H9 (cell line): Measurements from ENCODE around the gene SLC36A3. TPM values are rescaled to one million over a fixed set of nuclear protein-coding genes. Genes with fewer than 3 reads are reported as not detected.
A peak's percentile ranks its signal among the peaks of the same experiment; 100 is the strongest.
"Not testable (repeated sequence)": the region's sequence is repeated elsewhere in the genome, so short reads cannot be mapped to it uniquely, and the experiment has no call there.

Experiments
- DNase-seq: peaks from one replicate; pipeline ENCODE4 v3.0.0-alpha.2; 2017
- H2AFZ ChIP-seq: one replicate; pipeline ENCODE4 v1.6.1; 2013; ENCODE audit warnings: mild to moderate bottlenecking, low read length, control low read depth, moderate library complexity
- H2AK5ac ChIP-seq: 2 replicates; pipeline ENCODE4 v1.6.1; 2013; ENCODE audit warnings: low read length, control low read depth, mixed read lengths; ENCODE audit not compliant: insufficient read length
- H2BK120ac ChIP-seq: one replicate; pipeline ENCODE4 v1.6.1; 2013; ENCODE audit warnings: low read depth, mild to moderate bottlenecking, low read length, control low read depth, inconsistent platforms; ENCODE audit not compliant: poor library complexity, severe bottlenecking
- H2BK12ac ChIP-seq: 2 replicates; pipeline ENCODE4 v1.6.1; 2013; ENCODE audit warnings: low read length, control low read depth, mixed read lengths, low read depth; ENCODE audit not compliant: insufficient read length
- H2BK15ac ChIP-seq: 2 replicates; pipeline ENCODE4 v1.6.1; 2013; ENCODE audit warnings: low read depth, low read length, control low read depth
- H2BK20ac ChIP-seq: one replicate; pipeline ENCODE4 v1.6.1; 2013; ENCODE audit warnings: low read depth, mild to moderate bottlenecking, low read length, control low read depth, inconsistent platforms; ENCODE audit not compliant: poor library complexity, severe bottlenecking
- H2BK5ac ChIP-seq: 2 replicates; pipeline ENCODE4 v1.6.1; 2013; ENCODE audit warnings: low read length, control low read depth, mixed read lengths; ENCODE audit not compliant: insufficient read length
- H3K14ac ChIP-seq: 2 replicates; pipeline ENCODE4 v1.6.1; 2013; ENCODE audit warnings: low read length, control low read depth; ENCODE audit not compliant: insufficient read depth
- H3K18ac ChIP-seq: 2 replicates; pipeline ENCODE4 v1.6.1; 2013; ENCODE audit warnings: low read depth, mild to moderate bottlenecking, mixed read lengths, low read length, control low read depth; ENCODE audit not compliant: insufficient read length
- H3K23ac ChIP-seq: 2 replicates; pipeline ENCODE4 v1.6.1; 2013; ENCODE audit warnings: low read length, control low read depth, mixed read lengths, low read depth; ENCODE audit not compliant: insufficient read length
- H3K23me2 ChIP-seq: 2 replicates; pipeline ENCODE4 v1.6.1; 2013; ENCODE audit warnings: low read depth, mild to moderate bottlenecking, mixed read lengths, low read length, control low read depth; ENCODE audit not compliant: insufficient read length, poor library complexity, severe bottlenecking
- H3K27ac ChIP-seq: 2 replicates; pipeline ENCODE4 v1.5.1; 2013; ENCODE audit warnings: low read length, control low read depth, mixed read lengths, low read depth; ENCODE audit not compliant: insufficient read length
- H3K27me3 ChIP-seq: 2 replicates; pipeline ENCODE4 v1.6.1; 2013; ENCODE audit warnings: low read length, control low read depth, inconsistent platforms; ENCODE audit not compliant: insufficient read depth
- H3K4ac ChIP-seq: 2 replicates; pipeline ENCODE4 v1.6.1; 2013; ENCODE audit warnings: low read depth, mild to moderate bottlenecking, control low read depth, inconsistent platforms, low read length, moderate library complexity
- H3K4me1 ChIP-seq: 2 replicates; pipeline ENCODE4 v1.6.1; 2013; ENCODE audit warnings: low read length, control low read depth, inconsistent platforms; ENCODE audit not compliant: insufficient read depth
- H3K4me2 ChIP-seq: 2 replicates; pipeline ENCODE4 v1.6.1; 2013; ENCODE audit warnings: low read length, control low read depth, mixed read lengths; ENCODE audit not compliant: insufficient read length, insufficient read depth
- H3K56ac ChIP-seq: 2 replicates; pipeline ENCODE4 v1.6.1; 2013; ENCODE audit warnings: low read depth, mild to moderate bottlenecking, mixed read lengths, low read length, control low read depth; ENCODE audit not compliant: insufficient read length
- H3K79me1 ChIP-seq: 2 replicates; pipeline ENCODE4 v1.6.1; 2013; ENCODE audit warnings: low read depth, mild to moderate bottlenecking, moderate library complexity, low read length, control low read depth, inconsistent platforms; ENCODE audit not compliant: insufficient read depth, poor library complexity, severe bottlenecking
- H3K79me2 ChIP-seq: 2 replicates; pipeline ENCODE4 v1.6.1; 2013; ENCODE audit warnings: low read length, control low read depth, inconsistent platforms; ENCODE audit not compliant: insufficient read depth
- H3K9ac ChIP-seq: 2 replicates; pipeline ENCODE4 v1.6.1; 2013; ENCODE audit warnings: low read length, control low read depth, mixed read lengths; ENCODE audit not compliant: insufficient read length; ENCODE audit errors: extremely low read depth
- H3K9me3 ChIP-seq: one replicate; pipeline ENCODE4 v1.6.1; 2013; ENCODE audit warnings: low read depth, low read length, inconsistent platforms; ENCODE audit not compliant: control insufficient read depth
- H3T11ph ChIP-seq: one replicate; pipeline ENCODE4 v1.6.1; 2013; ENCODE audit warnings: mild to moderate bottlenecking, low read length, control low read depth, inconsistent platforms
- H4K20me1 ChIP-seq: one replicate; pipeline ENCODE4 v1.6.1; 2013; ENCODE audit not compliant: control insufficient read depth, insufficient read length, insufficient read depth
- H4K5ac ChIP-seq: 2 replicates; pipeline ENCODE4 v1.6.1; 2013; ENCODE audit warnings: low read depth, mild to moderate bottlenecking, mixed read lengths, low read length, control low read depth; ENCODE audit not compliant: insufficient read length
- H4K8ac ChIP-seq: replicated peaks from 2 replicates; pipeline ENCODE4 v1.6.1; 2013; ENCODE audit warnings: low read length, control low read depth, mixed read lengths, low read depth; ENCODE audit not compliant: insufficient read length
- H4K91ac ChIP-seq: 2 replicates; pipeline ENCODE4 v1.6.1; 2013; ENCODE audit warnings: low read depth, mild to moderate bottlenecking, moderate library complexity, mixed read lengths, low read length, control low read depth; ENCODE audit not compliant: insufficient read length
- H3K27ac Mint-ChIP-seq, 3 experiments: 2 replicates in 2 of 3; 3 replicates in 1 of 3; pipeline ENCODE4 v1.8.0; 2020 to 2021; ENCODE audit warnings: mixed read lengths in 3 of 3, mild to moderate bottlenecking in 1 of 3, moderate library complexity in 1 of 3
- H3K27me3 Mint-ChIP-seq: 2 replicates; pipeline ENCODE4 v1.8.0; 2021; ENCODE audit warnings: low read depth, mild to moderate bottlenecking, moderate library complexity, mixed read lengths
- H3K36me3 Mint-ChIP-seq, 3 experiments: 2 replicates in 2 of 3; 3 replicates in 1 of 3; pipeline ENCODE4 v1.8.0; 2020 to 2021; ENCODE audit warnings: low read depth in 3 of 3, mixed read lengths in 3 of 3; ENCODE audit not compliant: insufficient read depth in 1 of 3
- H3K4me1 Mint-ChIP-seq, 2 experiments: 2 replicates each; pipeline ENCODE4 v1.8.0; 2020; ENCODE audit warnings: mixed read lengths in 2 of 2
- H3K4me3 Mint-ChIP-seq, 2 experiments: 2 replicates in 1 of 2; 3 replicates in 1 of 2; pipeline ENCODE4 v1.8.0; 2020 to 2021; ENCODE audit warnings: mild to moderate bottlenecking in 2 of 2, mixed read lengths in 2 of 2, moderate library complexity in 1 of 2
- H3K9me3 Mint-ChIP-seq, 2 experiments: 2 replicates in 1 of 2; 3 replicates in 1 of 2; pipeline ENCODE4 v1.8.0; 2020; ENCODE audit warnings: mild to moderate bottlenecking in 2 of 2, mixed read lengths in 2 of 2, moderate library complexity in 1 of 2
- CTCF ChIP-seq: fragments of 200-600 bp; sonication (generic); conservative IDR thresholded peaks from 3 replicates; pipeline ENCODE4 v1.8.0; 2021; ENCODE audit warnings: antibody characterized with exemption, mild to moderate bottlenecking
- WGBS: extraction: QIAGEN DNeasy Blood & Tissue Kit; methylation state at CpG from one replicate; pipeline ENCODE4 v1.1.7; 2013; ENCODE audit warnings: missing lambda C conversion rate, low lambda C conversion rate, mixed read lengths; ENCODE audit not compliant: insufficient read length; ENCODE audit errors: extremely low coverage; 5-methylcytosine and 5-hydroxymethylcytosine counted together
- total RNA-seq: library from RNA; stranded (reverse); gene quantifications from 2 replicates; pipeline ENCODE4 v1.2.1, GENCODE V29; 2021

SLC36A3 gene
- total RNA-seq, 1 experiment from 2014 or later: not detected

GRCh38 chr5:151310932-151311331 is 7.4 kb upstream of the SLC36A3 start:
- no peak overlapping the region for H2BK20ac ChIP-seq
- H3K79me2 ChIP-seq: no peaks in the 10 kb centered on the region
- H3K4me2 ChIP-seq: no peak overlapping the region
- Mint-ChIP-seq H3K27ac (no peak overlapping the region), H3K4me1 (peaks cover 12% of the 10 kb centered on the region in 2 experiments), H3K27me3 (no peaks in the 10 kb centered on the region; the same call in none of the 2 replicates), H3K36me3 (peaks cover 0 to 4% (median 0%) of the 10 kb centered on the region in 3 experiments; a peak in 1 of 7 replicates), H3K9me3 (peaks cover 5 to 12% of the 10 kb centered on the region in 2 experiments; a peak in 3 of 5 replicates), H3K4me3 (no peak overlapping the region)
- no peak overlapping the region for H3K4ac ChIP-seq
- no peak overlapping the region for H3T11ph ChIP-seq
- no peak for DNase-seq
- H4K91ac ChIP-seq: no peak overlapping the region
- no peak overlapping the region for H4K5ac ChIP-seq
- no peaks in the 10 kb centered on the region for H3K79me1 ChIP-seq
- no peaks in the 10 kb centered on the region for H3K9me3 ChIP-seq
- no peak overlapping the region for H3K9ac ChIP-seq
- TF ChIP-seq CTCF: no peak
- no peak overlapping the region for H2BK120ac ChIP-seq
- H3K14ac ChIP-seq: no peak overlapping the region
- H3K18ac ChIP-seq: no peak overlapping the region
- no peaks in the 10 kb centered on the region for H3K27me3 ChIP-seq
- no peak overlapping the region for H3K23ac ChIP-seq
- H3K4me1 ChIP-seq: no peaks in the 10 kb centered on the region
- H4K20me1 ChIP-seq: no peaks in the 10 kb centered on the region
- H2BK12ac ChIP-seq: no peak overlapping the region
- no peak overlapping the region for H3K27ac ChIP-seq
- H2BK5ac ChIP-seq: no peak overlapping the region
- no peaks in the 10 kb centered on the region for H3K23me2 ChIP-seq
- no peak overlapping the region for H2AK5ac ChIP-seq
- H4K8ac ChIP-seq: no peak overlapping the region
- no peak overlapping the region for H2AFZ ChIP-seq
- no peak overlapping the region for H3K56ac ChIP-seq
- no peak overlapping the region for H2BK15ac ChIP-seq

- Mint-ChIP-seq H3K4me1 (peaks cover 10 to 11% of the 10 kb centered on the region in 2 experiments), H3K9me3 (peaks cover 5 to 12% of the 10 kb centered on the region in 2 experiments; a peak in 3 of 5 replicates), H3K27ac (peak overlapping the region in 1 of 3 experiments; percentile 57; a peak in 2 of 7 replicates)
- H3K4me3 Mint-ChIP-seq, H2BK20ac ChIP-seq, H4K91ac ChIP-seq, H4K5ac ChIP-seq, H3K9ac ChIP-seq, H3K27me3 Mint-ChIP-seq, H3K4me2 ChIP-seq, H3K56ac ChIP-seq, H2BK120ac ChIP-seq, H3K9me3 ChIP-seq, H3K14ac ChIP-seq, H3K27me3 ChIP-seq, H3K4me1 ChIP-seq, H2BK5ac ChIP-seq, H2BK12ac ChIP-seq, H3K4ac ChIP-seq, H2AFZ ChIP-seq, H3K36me3 Mint-ChIP-seq, H3K27ac ChIP-seq, H3K79me2 ChIP-seq, H2AK5ac ChIP-seq, DNase-seq, H2BK15ac ChIP-seq, H3K79me1 ChIP-seq, H3K23ac ChIP-seq, H4K8ac ChIP-seq, H3K23me2 ChIP-seq, H3T11ph ChIP-seq, H4K20me1 ChIP-seq, H3K18ac ChIP-seq: not testable (repeated sequence)
- WGBS: no CpG with 5 or more reads among the region's 15 CpGs
These were observed 6.3 kb upstream of the SLC36A3 start for GRCh38 chr5:151309821-151310220.
